Cardiac septum (tissue), 1 donor: ENCODE data around the gene DLGAP3. TPM values are rescaled to one million over a fixed set of nuclear protein-coding genes. Genes with fewer than 3 reads are reported as not detected.

Experiments
- DNase-seq: peaks from one replicate; pipeline ENCODE4 v3.0.0-alpha.2; 2020; ENCODE audit warnings: low spot score
- intact Hi-C: fragments of 100-400 bp; cut with DNase I; formaldehyde crosslinking; loops from one replicate; pipeline ENCODE4 v1.14.0; 2022
- total RNA-seq: library from RNA; stranded (reverse); fragmentation: NEBNext Ultra II Directional; extraction: Animal tissue kit (Norgen Biotek cat#: 25700); gene quantifications from one replicate; pipeline ENCODE4 v1.2.1, GENCODE V29; 2021
- donor health status: DM: no; HTN: no; CAD: no.

DLGAP3 gene
- total RNA-seq, 1 donor from 2014 or later, result 0.11 TPM

DNA sequence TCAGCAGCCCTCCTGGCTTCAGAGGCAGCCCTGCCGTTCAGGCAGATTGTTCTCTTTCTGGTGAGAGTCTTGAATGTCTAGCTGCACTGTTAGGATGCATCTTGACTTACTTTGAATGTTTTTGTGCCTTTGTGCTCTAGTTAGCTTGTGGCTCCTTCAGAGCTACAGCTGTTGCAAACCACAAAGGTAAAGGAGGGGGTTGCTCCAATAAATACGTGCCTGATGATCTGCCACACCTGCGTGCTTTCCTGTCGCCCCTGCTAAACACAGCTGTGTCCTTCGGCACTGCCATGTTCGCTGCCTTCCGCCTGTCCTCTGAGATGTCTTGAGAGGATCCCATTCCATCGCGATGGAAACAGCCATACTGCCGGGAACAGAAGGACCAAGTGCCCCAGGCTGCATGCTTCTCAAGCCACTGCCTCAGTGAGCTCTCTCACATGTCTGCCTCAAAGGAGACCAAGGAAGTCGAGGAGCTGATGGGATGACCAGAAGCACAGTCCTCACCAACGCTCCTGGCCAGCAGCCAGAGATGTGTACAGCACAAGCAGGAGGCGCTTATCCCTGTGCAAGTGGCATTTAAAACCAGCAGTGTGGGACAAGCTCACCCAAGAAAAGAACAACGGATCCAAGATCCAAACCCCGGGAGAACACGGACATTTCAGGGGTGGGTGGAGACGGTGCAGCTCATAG lies 57.9 kb downstream of the DLGAP3 start:
- no peak for DNase-seq
- intact Hi-C loops, result no loop called here

DNA sequence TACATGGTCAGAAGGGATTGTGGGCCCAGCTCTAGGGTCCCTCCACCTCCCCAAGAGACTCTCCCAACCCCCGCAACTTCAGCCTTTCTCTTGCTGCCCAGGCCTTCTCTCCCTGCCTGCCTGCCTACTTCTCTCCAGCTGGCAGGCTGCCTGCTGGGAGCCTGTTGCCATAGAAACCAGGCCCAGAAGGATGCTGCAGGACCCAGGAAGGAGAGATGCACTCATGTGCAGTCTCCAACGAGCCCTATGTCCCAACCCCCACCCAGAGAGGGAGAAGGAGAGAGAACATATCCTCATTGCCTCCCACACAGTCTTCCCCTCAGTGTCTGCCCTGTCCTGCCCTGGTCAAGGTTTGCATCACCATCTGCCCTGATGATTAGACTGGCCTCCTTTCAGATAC lies 59.1 kb downstream of the DLGAP3 start:
- no peak for DNase-seq
- intact Hi-C loops, result no loop called here

DNA sequence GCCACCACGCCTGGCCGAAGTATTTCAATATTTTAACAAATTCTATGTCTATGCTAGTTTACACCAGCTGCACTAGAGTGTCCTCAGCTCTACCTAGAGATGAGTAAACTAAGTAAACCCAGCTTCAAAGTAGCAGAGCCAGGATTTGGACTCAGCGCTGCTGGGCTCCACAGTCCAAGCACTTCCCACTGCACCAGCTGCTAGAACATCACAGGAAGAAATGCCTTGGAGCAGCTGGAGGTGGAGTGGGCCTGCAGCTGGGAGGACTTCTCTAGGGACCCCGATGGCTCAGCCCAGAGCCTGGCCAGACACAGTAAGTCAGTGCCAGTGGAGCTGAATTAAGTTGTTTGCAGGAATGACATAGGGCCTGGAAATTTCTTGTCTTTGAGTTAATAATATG lies 59.7 kb downstream of the DLGAP3 start:
- DNase-seq, result no peak
- intact Hi-C loops, result loop anchor here (10.0 kb wide), 2 partner anchors 115 to 315 kb away; partner anchors contain the start of gene TMEM35B

DNA sequence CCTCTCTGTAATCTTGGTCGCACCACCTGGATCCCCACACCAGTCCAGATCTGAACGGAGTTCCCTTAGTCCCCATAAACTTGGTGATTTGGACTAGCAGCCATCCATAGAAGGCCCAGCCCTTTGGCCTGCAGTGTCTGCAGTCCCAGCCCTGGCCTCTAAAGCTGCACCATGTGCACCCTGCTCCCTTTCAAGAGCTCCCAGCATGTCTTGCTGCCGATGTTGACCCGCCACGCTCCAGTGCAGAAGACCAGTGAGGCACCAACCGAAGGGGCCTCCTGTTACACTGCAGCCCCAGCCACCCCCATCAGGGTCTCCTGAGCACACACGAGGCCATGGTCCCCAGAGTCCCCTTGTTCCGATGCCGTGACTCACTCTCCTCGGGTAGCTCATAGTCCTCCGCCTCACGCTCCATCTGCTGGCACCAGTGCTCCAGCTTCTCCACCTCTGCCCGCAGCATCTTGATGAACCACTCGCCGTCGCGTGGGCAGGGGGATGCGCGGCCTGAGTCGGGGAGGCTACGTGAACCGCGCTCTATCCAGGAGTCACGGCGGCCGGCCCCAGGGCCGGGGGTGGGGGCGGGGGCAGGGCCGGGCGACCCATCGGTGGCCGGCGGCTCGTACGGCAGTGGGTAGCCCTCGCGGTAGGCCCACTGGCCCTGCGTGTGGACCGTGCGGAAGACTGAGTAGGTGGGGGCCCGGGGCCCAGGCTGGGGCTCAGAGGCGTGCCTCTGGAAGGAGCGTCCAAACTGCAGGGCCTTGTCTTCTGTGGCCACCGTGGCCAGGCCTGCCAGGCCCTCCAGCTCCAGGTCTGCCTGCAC lies 61.0 kb downstream of the DLGAP3 start:
- DNase-seq, result no peak
- intact Hi-C loops, result loop anchor here (10.0 kb wide), 2 partner anchors 116 to 316 kb away; partner anchors contain the start of gene TMEM35B

DNA sequence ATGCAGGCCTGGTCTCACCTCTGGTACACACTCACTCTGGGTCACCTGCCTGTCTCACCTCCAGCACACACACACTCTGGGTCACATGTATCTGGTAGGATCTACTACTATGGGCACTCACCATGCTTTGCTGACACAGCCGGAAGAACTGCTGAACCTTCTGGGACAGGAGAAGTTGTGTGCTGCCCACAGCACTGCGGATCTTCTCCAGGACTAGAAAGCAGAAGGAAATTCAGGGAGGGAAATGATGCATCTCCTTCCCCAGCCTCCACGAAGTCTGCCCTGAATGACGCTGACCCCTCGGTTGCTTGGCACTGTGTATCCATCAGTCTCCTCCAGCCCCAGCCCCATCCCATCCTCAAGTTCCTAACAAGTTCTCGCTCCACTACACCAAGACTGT lies 62.0 kb downstream of the DLGAP3 start:
- DNase-seq, result no peak
- intact Hi-C loops, result loop anchor here (10.0 kb wide), 2 partner anchors 117 to 317 kb away; partner anchors contain the start of gene TMEM35B

DNA sequence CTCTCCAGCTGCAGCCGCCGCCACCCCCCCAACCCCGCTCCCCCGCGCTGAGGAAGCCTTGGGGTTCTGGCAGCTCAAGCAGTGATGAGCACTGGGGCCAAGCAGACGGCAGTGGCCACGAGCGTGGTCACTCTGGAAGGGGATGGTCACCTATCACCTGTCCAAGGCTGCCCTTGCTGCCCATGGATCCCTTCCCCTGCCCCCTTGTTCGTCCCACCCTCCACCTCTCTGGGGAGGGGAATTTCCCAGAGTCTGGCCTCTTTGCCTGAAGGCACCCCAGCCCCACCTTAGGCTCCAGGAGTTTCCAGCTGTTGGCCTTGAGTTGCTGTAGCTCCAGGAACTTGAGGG lies 62.7 kb downstream of the DLGAP3 start:
- DNase-seq, result no peak
- intact Hi-C loops, result loop anchor here (10.0 kb wide), 2 partner anchors 118 to 318 kb away; partner anchors contain the start of gene TMEM35B

DNA sequence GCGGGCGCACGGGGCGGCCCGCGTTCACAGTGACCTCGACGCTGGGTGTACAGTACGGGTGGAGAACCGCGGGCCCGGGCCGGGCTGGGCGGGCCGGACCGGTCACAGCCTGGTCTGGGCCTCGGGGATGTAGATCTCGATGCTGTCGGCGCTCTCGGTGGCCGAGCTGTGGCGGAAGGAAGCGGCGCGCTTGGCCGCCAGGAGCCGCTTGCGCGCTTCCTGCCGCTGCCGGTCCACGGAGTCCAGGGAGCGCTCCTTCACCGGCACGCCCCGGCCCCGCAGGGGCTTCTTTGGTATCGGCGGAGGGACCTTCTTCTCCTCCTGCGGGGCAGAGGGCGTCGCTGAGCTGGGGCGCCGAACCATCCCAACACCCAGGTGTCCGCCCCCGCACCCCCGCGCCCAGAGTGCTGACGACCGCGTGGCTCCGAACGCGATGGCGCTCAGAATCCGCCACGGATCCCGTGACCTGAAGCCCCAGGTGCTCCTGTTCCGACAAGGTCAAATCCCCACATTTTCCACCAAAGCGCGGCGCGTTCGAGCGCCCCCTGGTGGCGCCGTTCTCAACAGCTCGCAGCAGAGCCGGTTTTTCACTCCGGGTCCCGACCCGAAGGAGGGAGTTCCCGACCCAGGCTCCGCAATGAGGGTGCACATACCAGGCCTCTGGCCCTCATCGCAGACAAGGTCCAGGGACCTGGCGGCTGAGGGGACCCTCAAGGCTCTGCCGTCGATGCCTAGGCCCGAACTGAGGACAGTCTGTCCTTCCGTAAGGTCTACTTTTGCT lies 63.3 kb downstream of the DLGAP3 start:
- DNase-seq, result peak; percentile 95
- intact Hi-C loops, result loop anchor here (10.0 kb wide), 2 partner anchors 119 to 319 kb away; partner anchors contain the start of gene TMEM35B

DNA sequence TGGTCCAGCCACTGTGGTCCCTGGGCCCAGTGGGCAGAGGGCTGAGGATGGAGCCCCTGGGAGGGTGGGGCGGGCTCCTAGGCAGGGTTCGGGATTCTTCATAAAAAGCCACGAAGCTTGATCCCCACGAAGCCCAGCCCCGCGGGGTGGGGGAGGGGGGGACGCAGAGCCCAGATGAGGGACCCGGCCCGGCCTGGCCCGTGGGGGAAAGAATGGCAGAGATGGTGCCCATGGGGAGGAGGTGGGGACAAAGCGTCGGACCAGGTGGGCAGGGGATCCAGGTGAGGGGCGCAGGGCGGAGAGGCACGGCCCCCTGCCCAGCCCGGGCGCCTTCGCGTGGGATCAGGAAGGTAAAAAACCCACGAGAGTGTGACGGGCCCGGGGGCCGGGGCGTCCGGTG lies 63.9 kb downstream of the DLGAP3 start:
- DNase-seq, result no peak
- intact Hi-C loops, result loop anchor here (10.0 kb wide), 2 partner anchors 119 to 319 kb away; partner anchors contain the start of gene TMEM35B

DNA sequence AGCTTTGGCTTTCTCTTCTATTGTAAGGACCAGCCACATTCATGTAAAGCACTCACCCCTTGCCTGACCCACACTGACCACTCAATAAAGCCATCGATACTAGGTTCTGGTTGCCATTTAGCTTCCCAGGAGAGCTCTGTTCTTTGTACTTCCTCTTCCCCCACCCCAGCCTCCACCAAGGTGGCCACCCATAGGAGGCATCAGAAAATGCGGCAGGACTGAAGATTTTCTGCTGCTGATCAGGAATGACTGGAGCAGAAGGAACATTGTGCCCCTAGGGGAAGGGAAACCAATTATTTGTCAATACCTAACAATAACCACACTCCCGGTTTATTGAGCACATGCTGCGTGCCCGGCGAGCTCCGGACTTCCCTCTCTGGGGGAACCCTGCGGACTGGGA lies 64.7 kb downstream of the DLGAP3 start:
- DNase-seq, result no peak
- intact Hi-C loops, result loop anchor here (10.0 kb wide), 2 partner anchors 120 to 320 kb away; partner anchors contain the start of gene TMEM35B

DNA sequence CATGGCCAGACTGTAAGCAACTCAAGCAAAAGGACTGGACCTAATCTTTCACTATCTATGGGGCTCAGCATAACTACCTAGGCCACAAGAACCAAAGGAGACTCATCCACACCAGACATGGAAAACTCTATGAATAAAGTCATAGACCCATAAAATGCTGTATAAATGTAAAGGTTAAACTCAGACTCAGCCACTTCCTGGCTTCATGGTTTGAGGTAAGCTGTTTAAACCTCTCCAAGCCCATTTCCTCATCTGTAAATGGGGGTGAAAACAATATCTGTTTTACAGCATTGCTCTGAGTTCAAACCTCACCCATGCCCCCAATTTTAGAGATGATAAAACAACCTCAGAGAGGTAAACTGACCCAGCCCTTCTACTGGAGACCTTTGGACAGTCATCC lies 65.9 kb downstream of the DLGAP3 start:
- intact Hi-C loops, result loop anchor here (10.0 kb wide), 2 partner anchors 121 to 321 kb away; partner anchors contain the start of gene TMEM35B
- no peak for DNase-seq

DNA sequence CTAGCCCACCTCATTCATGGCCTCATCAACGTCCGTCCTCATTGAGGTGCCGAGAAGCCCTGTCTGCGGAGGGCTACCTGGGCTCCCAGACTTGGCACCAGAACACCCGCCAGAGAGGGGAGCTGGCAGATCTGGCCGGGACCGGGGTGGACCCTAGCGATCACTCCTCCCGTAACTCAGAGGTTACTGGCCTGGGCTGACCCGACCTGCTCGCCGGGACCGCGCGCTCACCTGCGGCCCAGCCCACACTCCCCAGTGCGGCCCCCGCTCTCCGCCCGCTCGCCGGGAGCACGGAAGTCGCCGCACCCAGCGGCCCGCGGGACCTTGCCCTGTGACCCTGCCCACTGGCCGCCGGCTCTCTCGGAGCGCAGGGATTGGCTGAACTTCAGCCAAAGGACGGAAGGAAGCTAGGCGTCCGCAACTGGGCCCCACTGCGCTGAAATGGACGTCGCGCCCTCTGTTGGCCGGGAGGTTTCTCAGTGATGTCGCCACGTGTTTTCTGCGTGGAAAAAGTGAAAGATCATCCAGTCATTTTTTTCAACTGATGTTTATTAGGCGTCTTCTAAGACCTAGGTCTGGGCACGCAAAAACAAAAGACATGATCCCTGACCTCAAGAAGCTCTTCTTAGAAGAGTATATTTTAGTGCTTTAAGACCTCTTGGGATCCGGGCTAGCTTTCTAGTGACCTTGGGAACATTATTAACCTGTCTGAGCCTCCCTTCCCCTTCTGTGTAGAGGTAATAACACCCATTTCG lies 69.8 kb downstream of the DLGAP3 start, which contains the start of gene SMIM12:
Gene SMIM12, minus strand, starts transcription at position 304 of the 755 bp plus-strand sequence. CDS start 3,772 bp downstream, outside the sequence.
- DNase-seq, result peak; percentile 97
- intact Hi-C loops, result loop anchor here (10.0 kb wide), 3 partner anchors 125 to 435 kb away; partner anchors contain the start of gene TMEM35B

DNA sequence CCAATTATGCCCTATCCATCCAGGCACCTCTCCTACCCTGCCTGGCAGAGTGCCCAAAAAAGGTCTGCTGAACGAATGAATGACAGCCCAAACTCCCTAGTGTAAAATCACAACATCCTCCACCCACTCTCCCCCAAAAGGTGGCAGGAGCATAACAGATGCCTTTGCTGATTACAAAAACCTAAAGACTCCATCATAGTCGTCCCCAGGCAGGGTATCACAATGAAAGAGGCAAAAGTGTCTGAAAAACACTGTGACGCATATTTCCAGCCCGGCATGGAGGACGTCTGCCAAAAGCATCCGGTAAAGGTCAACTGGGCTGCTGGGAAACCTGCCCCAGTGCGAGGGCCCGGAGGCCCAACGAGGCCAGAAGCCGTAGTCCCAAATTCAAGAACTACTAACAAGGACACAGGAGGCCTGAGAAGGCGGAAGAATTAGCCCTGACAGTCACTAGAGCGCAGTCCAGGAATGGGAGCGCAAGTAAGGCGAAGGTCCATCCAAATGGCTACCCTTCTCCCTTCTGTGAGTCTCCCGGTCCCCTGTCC lies 70.5 kb downstream of the DLGAP3 start:
- DNase-seq, result no peak
- intact Hi-C loops, result loop anchor here (10.0 kb wide), 1 partner anchor 436 kb away; no protein-coding TSS in a partner anchor

DNA sequence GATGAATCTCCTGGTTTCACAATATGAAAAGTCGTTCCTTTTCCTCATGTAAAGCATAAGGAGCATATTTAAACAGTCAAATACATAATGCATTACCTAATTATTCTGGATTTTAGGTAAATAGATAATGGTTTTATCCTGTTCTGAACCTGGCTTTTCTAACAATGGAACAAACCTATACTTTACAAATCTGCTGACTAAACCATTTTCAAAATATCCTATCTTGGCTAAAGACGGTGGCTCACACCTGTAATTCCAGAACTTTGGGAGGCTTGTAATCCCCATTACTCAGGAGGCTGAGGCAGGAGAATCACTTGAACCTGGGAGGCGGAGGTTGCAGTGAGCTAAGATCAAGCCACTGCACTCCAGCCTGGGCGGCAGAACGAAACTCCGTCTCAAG lies 72.8 kb downstream of the DLGAP3 start:
- DNase-seq, result no peak
- intact Hi-C loops, result loop anchor here (10.0 kb wide), 1 partner anchor 438 kb away; no protein-coding TSS in a partner anchor

DNA sequence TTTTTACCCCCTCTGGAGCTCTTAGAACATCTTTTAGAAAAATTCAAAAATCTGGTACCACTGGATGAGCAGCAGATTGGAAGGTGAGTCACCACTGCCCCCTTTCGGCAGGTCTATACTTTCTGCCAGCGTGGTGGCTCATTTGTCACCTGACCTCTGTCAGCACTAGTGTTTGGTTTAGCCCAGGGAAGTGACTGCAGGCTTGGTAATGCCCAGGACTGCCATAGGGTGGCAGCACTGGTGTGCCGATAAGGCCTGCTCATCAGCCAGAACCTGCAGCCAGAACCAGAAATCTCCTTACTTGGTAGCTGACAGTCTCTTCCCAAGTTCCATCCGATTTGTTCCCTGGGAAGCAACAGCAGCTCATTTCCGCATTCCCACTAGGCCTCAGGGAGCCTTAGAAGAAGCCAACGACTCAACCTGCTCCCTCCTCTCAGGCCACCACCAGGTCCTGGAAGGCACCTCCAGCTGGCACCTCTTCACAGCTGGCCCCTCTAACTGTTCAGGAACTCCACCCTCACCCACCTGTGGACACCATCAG lies 76.7 kb downstream of the DLGAP3 start:
- peak; percentile 91 for DNase-seq
- intact Hi-C loops, result loop anchor here (1.0 to 10.0 kb wide), 2 partner anchors 66 to 442 kb away; no protein-coding TSS in a partner anchor

DNA sequence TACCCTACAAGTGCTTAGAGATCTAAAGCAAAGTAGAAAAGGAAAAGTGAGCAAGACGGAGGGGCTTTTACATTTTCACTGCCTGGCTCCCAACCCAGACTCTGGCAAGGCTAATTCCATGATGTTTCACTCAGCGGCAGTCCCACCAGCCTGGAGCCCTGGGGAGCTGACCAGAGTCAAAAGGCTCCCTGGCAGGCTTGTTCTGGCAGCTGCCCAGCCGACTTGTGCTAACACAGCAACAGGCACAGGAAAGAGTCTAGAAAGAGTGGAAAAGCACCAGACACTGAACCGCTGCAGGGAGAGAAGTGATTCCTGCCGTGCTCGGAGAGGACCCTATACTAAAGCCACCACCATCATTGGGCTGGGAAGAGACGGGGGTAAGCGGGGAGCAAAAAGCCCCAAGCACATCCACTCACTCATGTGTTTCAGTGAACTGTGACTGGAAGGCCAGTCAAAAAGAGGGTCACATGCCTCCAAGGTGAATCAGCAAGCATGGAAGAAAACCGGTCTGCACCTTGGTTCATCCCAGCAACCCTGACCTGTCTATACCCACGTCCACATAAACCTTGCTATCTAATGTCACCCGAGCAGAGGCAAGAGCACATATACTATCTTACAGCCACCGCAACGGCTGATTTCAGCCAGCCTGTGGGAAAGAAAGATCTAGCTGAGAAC lies 77.9 kb downstream of the DLGAP3 start:
- DNase-seq, result no peak
- intact Hi-C loops, result loop anchor here (1.0 to 10.0 kb wide), 2 partner anchors 65 to 443 kb away; no protein-coding TSS in a partner anchor

DNA sequence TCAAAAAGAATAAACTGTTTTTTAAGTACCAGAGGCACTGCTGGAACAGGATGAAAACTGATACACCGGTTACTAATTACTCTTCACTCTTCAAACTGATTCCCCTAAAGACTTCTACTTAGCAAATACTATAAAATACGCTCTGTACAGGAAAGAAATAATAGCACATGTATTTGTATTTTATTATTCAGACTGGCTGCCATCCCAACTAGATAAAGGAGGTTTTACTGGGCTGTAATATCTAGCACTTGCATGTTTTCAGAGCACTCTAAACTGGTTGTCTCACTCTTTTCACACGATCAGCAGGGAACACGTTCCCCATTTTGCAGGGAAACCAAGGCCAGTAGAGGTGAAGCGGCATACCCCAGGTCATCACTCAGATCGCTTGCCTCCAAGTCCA lies 79.1 kb downstream of the DLGAP3 start:
- DNase-seq, result no peak
- intact Hi-C loops, result loop anchor here (10.0 kb wide), 1 partner anchor 444 kb away; no protein-coding TSS in a partner anchor

DNA sequence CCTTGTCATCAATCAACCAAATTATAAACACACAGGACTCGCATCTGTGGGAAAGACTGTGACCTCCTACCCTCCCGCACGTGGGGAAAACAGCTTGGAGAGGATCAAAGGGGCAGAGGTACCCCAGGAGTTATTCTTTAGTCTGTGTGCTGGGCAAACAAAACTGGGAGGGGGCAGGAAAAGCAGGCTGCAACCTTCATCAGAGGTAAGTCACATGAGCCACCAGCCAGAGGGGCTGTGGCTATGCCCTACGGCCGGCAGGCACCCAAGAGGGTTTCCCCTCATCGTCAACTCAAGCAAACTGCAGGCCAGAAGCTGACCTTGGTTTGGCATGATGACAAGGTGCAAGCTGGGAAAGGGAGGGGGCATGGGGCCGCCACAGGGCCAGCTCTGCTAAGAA lies 82.4 kb downstream of the DLGAP3 start:
- no peak for DNase-seq
- intact Hi-C loops, result no loop called here
